Ishikawa (cell line): Measurements from ENCODE around the gene MYL12A.
A peak's percentile ranks its signal among the peaks of the same experiment; 100 is the strongest.

Experiments
- CEBPB ChIP-seq: IDR thresholded peaks from 2 replicates; pipeline ENCODE4 v1.6.1; 2012
- CREB1 ChIP-seq: IDR thresholded peaks from 2 replicates; pipeline ENCODE4 v1.6.1; 2012; ENCODE audit warnings: low read depth
- EGR1 ChIP-seq: IDR thresholded peaks from 2 replicates; pipeline ENCODE4 v1.6.1; 2012
- EP300 ChIP-seq: IDR thresholded peaks from 2 replicates; pipeline ENCODE4 v1.6.1; 2012; ENCODE audit warnings: borderline replicate concordance
- FOXM1 ChIP-seq: IDR thresholded peaks from 2 replicates; pipeline ENCODE4 v1.6.1; 2012; ENCODE audit warnings: low read depth, borderline replicate concordance
- MAX ChIP-seq: IDR thresholded peaks from 2 replicates; pipeline ENCODE4 v1.6.1; 2012
- NFIC ChIP-seq: IDR thresholded peaks from 2 replicates; pipeline ENCODE4 v1.6.1; 2012
- RAD21 ChIP-seq: IDR thresholded peaks from 2 replicates; pipeline ENCODE4 v1.6.1; 2012; ENCODE audit warnings: low read depth
- TAF1 ChIP-seq: IDR thresholded peaks from 2 replicates; pipeline ENCODE4 v1.6.1; 2012; ENCODE audit warnings: low read depth, mild to moderate bottlenecking
- TCF12 ChIP-seq: IDR thresholded peaks from 2 replicates; pipeline ENCODE4 v1.6.1; 2012; ENCODE audit warnings: low read depth
- TEAD4 ChIP-seq: IDR thresholded peaks from 2 replicates; pipeline ENCODE4 v1.6.1; 2012
- USF1 ChIP-seq: IDR thresholded peaks from 2 replicates; pipeline ENCODE4 v1.6.1; 2012
- YY1 ChIP-seq: IDR thresholded peaks from 2 replicates; pipeline ENCODE4 v1.6.1; 2012; ENCODE audit warnings: low read depth
- ZBTB7A ChIP-seq: IDR thresholded peaks from 2 replicates; pipeline ENCODE4 v1.6.1; 2012; ENCODE audit warnings: low read depth
- TF ChIP-seq, protein P1 (sequence below): IDR thresholded peaks from 2 replicates; pipeline ENCODE4 v1.6.1; 2012; ENCODE audit warnings: low read depth, mild to moderate bottlenecking

Gene MYL12A

GRCh38 chr18:3247240-3248061 lies at the start of gene MYL12A:
TSS of gene MYL12A (plus strand) at chr18:3247801. CDS start at chr18:3253248, 5,447 bp downstream.
- TF ChIP-seq FOXM1 (no peak), TAF1 (peak; percentile 98), USF1 (peak; percentile 98), CEBPB (no peak), TCF12 (no peak; the same call in none of the 2 replicates), EP300 (peak; percentile 63; the same call in 1 of the 2 replicates), NFIC (peak; percentile 73), RAD21 (no peak), MAX (peak; percentile 82), TEAD4 (peak; percentile 97), YY1 (no peak), EGR1 (no peak), CREB1 (peak; percentile 43; the same call in 1 of the 2 replicates), ZBTB7A (0 out of 2 replicates have a peak, but pooled peaks have one; percentile 58)
- TF ChIP-seq, protein P1, sequence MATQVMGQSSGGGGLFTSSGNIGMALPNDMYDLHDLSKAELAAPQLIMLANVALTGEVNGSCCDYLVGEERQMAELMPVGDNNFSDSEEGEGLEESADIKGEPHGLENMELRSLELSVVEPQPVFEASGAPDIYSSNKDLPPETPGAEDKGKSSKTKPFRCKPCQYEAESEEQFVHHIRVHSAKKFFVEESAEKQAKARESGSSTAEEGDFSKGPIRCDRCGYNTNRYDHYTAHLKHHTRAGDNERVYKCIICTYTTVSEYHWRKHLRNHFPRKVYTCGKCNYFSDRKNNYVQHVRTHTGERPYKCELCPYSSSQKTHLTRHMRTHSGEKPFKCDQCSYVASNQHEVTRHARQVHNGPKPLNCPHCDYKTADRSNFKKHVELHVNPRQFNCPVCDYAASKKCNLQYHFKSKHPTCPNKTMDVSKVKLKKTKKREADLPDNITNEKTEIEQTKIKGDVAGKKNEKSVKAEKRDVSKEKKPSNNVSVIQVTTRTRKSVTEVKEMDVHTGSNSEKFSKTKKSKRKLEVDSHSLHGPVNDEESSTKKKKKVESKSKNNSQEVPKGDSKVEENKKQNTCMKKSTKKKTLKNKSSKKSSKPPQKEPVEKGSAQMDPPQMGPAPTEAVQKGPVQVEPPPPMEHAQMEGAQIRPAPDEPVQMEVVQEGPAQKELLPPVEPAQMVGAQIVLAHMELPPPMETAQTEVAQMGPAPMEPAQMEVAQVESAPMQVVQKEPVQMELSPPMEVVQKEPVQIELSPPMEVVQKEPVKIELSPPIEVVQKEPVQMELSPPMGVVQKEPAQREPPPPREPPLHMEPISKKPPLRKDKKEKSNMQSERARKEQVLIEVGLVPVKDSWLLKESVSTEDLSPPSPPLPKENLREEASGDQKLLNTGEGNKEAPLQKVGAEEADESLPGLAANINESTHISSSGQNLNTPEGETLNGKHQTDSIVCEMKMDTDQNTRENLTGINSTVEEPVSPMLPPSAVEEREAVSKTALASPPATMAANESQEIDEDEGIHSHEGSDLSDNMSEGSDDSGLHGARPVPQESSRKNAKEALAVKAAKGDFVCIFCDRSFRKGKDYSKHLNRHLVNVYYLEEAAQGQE, result no peak

DNA sequence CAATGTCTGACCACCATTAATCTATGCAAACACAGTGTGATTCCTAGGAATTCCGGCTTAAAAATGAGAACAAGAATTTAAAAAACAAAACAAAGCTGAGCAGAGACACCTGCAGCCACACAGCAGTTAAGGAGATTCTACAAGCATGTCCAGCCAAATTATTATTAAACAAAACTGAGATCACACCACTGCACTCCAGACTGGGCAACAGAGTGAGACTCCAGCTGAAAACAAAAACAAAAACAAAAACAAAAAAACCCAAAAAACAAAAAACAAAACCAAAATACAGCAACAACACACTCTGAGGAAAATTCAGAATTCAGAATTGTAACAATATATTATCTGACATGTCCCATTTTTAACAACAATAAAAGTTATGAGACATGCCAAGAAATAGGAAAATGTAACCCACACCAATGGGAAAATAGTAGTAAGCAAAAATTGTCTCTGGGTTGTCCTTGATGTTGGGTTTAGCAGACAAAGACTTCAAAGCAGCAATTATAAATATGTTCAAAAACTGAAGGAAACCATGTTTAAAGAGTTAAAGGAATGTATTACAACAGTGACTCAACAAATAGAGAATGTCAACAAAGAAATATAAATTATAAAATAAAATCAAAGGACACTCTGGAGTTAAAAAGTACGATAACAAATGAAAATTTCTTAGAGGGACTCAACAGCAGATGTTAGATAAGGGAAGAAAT lies 47.5 kb upstream of the MYL12A start:
- TF ChIP-seq TCF12 (no peak), CEBPB (no peak), RAD21 (no peak)

GRCh38 chr18:3205239-3205638 lies 42.4 kb upstream of the MYL12A start:
- TF ChIP-seq EGR1 (no peak), EP300 (no peak), TAF1 (no peak), USF1 (no peak), TEAD4 (no peak)
- TF ChIP-seq, protein P1, result no peak

GRCh38 chr18:3207565-3207964 lies 40.0 kb upstream of the MYL12A start:
- TF ChIP-seq YY1 (no peak), TEAD4 (no peak), TCF12 (no peak), MAX (no peak), CEBPB (no peak), NFIC (no peak)
- TF ChIP-seq, protein P1, result no peak
